Right ventricle myocardium superior (tissue), 1 donor: ENCODE measurements around the gene OR2T5. TPM values are rescaled to one million over a fixed set of nuclear protein-coding genes. Genes with fewer than 3 reads are reported as not detected.
"Not testable (repeated sequence)": the region's sequence is repeated elsewhere in the genome, so short reads cannot be mapped to it uniquely, and the experiment has no call there.

ENCODE experiments used
- ATAC-seq: fragments of 200-7000 bp; cut with Tn5 transposase; one replicate; pipeline ENCODE4 v1.9.1; 2020; ENCODE audit warnings: mild to moderate bottlenecking; ENCODE audit not compliant: poor library complexity
- DNase-seq: peaks from one replicate; pipeline ENCODE4 v3.0.0-alpha.2; 2020
- intact Hi-C: fragments of 100-400 bp; cut with DNase I; formaldehyde crosslinking; loops from one replicate; pipeline ENCODE4 v1.11.2; 2022
- long read RNA-seq: library from polyadenylated mRNA; unstranded; transcript quantifications from one replicate; pipeline ENCODE4 v2.0.0, GENCODE V29; 2021
- total RNA-seq: library from RNA; stranded (reverse); fragmentation: NEBNext Ultra II Directional; extraction: Animal tissue kit (Norgen Biotek cat#: 25700); gene quantifications from one replicate; pipeline ENCODE4 v1.2.1, GENCODE V29; 2021
- donor health status: DM: no; HTN: yes; CAD: no; lungs with severe emphysema.

OR2T5 gene, protein sequence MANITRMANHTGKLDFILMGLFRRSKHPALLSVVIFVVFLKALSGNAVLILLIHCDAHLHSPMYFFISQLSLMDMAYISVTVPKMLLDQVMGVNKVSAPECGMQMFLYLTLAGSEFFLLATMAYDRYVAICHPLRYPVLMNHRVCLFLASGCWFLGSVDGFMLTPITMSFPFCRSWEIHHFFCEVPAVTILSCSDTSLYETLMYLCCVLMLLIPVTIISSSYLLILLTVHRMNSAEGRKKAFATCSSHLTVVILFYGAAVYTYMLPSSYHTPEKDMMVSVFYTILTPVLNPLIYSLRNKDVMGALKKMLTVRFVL
- not detected for total RNA-seq
- long read RNA-seq, result 0 reads

GRCh38 chr1:248488289-248488688 is at the start of gene OR2T5:
Gene OR2T5 (plus strand): TSS chr1:248488589. CDS start chr1:248488589, 0 bp downstream.
- ATAC-seq, intact Hi-C loops, DNase-seq: not testable (repeated sequence)

DNA sequence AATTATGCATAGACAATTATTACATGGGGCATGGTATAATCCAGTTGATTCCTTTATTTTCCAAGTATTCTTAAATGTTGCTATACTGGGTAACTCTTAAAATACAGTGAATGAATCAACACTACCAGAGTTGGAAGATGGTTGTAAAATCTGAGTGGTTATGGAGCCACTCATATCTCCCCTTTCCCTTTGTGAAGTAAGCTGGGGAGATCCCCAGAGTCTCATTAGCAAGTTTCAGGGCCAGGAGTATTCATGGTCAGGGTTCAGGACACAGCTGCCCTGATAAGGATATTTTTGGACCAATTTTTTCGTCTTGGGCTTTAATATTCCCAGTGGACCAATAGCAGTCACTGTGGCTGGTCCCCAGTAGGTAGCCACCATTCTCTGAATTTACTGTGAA is 49.7 kb upstream of the OR2T5 start:
- intact Hi-C loops, DNase-seq, ATAC-seq: not testable (repeated sequence)

DNA sequence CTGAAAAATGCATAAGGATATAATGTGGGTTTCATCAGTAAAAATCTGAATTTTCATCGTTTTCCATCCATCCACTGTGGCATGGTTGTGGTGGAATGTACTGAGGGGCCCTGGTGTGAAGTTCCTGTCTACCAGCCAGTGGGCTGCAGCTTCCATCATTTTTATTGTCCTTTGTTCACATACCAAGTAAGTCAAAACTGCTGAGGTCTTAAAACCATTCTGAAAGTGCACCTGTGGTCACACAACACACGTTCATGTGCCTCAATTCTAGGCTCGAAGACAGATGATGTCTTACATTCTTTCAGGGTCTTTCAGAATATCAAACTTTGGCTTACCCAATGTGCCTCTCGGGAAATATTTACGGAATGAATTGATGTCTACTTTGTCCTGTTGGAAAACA is 49.1 kb upstream of the OR2T5 start:
- DNase-seq, intact Hi-C loops, ATAC-seq: not testable (repeated sequence)

GRCh38 chr1:248442500-248443277 is 45.7 kb upstream of the OR2T5 start:
- not testable (repeated sequence) for ATAC-seq, DNase-seq
- intact Hi-C loops, result loop anchor here (10.0 kb wide), 1 partner anchor 202 kb away; the partner anchor contains the start of gene OR2T35

GRCh38 chr1:248444603-248445002 is 43.8 kb upstream of the OR2T5 start:
- intact Hi-C loops, result loop anchor here (10.0 kb wide), 1 partner anchor 200 kb away; the partner anchor contains the start of gene OR2T35
- ATAC-seq, DNase-seq: not testable (repeated sequence)

- not testable (repeated sequence) for ATAC-seq, DNase-seq
- intact Hi-C loops, result loop anchor here (10.0 kb wide), 1 partner anchor 199 kb away; the partner anchor contains the start of gene OR2T35
Measured at GRCh38 chr1:248445399-248445798, 43.0 kb upstream of the OR2T5 start, which contains the start of gene OR2T2. Gene OR2T2 (plus strand): TSS chr1:248445637. CDS start chr1:248452798, 7,161 bp downstream.

GRCh38 chr1:248448409-248449074 is 39.8 kb upstream of the OR2T5 start:
- DNase-seq, ATAC-seq: not testable (repeated sequence)
- intact Hi-C loops, result loop anchor here (10.0 kb wide), 1 partner anchor 196 kb away; the partner anchor contains the start of gene OR2T35

- not testable (repeated sequence) for ATAC-seq, DNase-seq
- intact Hi-C loops, result loop anchor here (10.0 kb wide), 1 partner anchor 195 kb away; the partner anchor contains the start of gene OR2T35
Measured at GRCh38 chr1:248449821-248450465, 38.4 kb upstream of the OR2T5 start.

DNA sequence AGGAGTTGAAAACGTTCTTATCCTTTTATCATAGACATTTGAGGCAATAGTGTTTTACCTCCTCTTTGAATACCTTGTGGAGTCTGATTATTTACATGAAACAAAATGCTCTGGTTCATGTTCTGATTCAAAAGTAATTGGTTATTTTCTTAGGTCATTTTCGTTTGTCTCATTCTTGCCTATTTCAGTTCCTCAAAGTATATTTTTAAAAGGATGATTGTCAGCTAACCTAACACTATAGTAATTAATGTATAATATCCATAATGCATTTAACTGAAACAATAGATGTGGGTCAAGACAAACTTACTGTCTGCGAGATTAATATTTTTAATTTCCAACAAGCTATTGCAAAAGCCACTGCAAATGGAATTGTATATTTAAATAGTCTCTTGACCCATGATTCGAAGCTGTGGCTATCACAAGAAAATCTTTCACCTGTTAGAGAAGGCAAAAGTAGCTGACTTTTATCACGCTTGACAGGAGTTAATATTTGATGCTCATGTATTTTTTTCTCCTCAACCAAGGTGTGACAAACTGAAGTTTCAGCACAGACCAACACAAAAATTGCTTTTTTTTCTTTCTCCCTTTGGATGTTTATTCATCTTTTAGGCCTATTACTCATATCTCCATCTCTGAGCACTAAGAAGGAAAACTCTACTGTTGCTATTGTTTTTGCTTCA is 37.8 kb upstream of the OR2T5 start:
- ATAC-seq, DNase-seq, intact Hi-C loops: not testable (repeated sequence)

- ATAC-seq, DNase-seq, intact Hi-C loops: not testable (repeated sequence)
Measured at GRCh38 chr1:248453619-248454018, 34.8 kb upstream of the OR2T5 start.

DNA sequence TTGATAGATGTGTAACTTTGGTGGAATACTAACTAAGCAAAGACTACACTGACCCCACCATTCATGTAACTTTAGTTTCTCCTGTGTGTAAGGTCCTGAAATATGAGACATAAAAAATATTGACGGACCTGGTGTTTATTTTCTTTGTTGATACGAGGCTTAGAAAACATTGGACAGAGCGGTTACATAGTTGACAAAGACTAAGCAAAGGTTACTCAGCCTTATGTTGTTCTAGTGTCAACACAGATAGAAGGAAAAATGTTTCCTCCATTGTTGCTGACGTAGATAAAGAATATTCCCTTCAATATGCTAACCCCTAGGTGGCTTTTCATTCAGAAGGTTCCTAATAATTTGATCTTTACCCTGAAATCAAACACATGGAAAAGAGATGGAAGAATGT is 33.3 kb upstream of the OR2T5 start:
- intact Hi-C loops, ATAC-seq, DNase-seq: not testable (repeated sequence)

GRCh38 chr1:248456635-248457034 is 31.8 kb upstream of the OR2T5 start:
- DNase-seq, intact Hi-C loops, ATAC-seq: not testable (repeated sequence)

DNA sequence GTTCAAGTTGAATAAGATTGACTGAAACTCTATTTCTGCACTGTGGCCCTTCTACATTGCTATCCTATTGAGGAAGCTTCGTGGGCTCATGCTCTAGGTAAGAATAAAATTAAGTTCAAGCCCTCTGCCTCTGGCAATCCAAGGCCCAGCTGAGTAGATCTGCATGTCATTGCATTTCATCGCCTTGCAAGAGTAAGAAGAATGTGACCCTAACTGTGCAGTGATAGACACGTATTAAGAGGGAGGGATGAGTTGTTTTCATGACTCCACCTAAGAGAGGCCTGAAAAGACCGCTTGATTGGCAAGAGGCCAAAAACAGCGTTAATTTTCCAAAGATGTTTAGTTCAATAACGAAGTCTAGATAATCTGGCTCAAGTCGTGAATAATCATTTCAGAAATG is 29.3 kb upstream of the OR2T5 start:
- ATAC-seq, intact Hi-C loops, DNase-seq: not testable (repeated sequence)

- intact Hi-C loops, result no loop called here
Measured at GRCh38 chr1:248471154-248471553, 17.2 kb upstream of the OR2T5 start.

DNA sequence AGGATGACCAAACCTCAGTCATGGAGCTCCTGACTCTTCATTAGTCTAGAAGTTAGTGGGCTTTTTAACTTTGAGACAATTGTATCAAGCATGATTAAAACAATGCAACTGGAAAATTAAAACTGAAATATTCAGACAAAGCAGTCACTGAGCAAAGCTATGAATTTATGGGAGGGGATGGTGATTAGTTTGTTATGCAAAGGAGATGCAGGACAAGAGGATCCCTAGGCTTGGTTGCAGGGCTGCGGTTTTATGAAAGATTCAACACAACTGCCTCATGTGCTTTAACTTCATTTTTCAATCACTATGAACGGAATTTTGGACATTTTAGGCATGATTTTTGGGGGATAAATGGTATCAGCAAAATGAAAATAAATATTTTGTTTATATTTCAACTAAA is 16.3 kb upstream of the OR2T5 start:
- intact Hi-C loops, ATAC-seq: not testable (repeated sequence)

More at GRCh38 chr1:248471154-248471553, 17.2 kb upstream of the OR2T5 start:
- DNase-seq (no peak), ATAC-seq (no peak)

DNA sequence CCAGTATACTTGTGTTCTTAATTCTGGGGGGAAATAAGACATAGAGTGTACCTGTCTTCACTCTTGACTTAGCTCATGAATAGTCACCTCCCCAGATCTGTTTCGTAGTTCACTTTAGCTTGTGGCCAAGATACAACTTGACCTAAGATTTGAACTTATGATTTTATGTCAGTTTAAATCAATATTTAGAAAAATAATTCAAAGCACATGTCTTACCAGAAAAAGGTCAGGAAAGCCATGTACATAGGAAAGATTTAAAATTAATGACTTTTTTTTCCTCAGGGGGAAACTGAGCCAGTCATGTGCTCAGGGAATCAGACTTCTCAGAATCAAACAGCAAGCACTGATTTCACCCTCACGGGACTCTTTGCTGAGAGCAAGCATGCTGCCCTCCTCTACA is 15.3 kb upstream of the OR2T5 start, which contains the start of gene OR2T3:
Gene OR2T3, plus strand, starts transcription at position 301 of the 400 bp plus-strand sequence. Its CDS starts 0 bp downstream, at position 301.
- ATAC-seq, DNase-seq, intact Hi-C loops: not testable (repeated sequence)

More for the DNA sequence above, 16.3 kb upstream of the OR2T5 start:
- not testable (repeated sequence) for DNase-seq

DNA sequence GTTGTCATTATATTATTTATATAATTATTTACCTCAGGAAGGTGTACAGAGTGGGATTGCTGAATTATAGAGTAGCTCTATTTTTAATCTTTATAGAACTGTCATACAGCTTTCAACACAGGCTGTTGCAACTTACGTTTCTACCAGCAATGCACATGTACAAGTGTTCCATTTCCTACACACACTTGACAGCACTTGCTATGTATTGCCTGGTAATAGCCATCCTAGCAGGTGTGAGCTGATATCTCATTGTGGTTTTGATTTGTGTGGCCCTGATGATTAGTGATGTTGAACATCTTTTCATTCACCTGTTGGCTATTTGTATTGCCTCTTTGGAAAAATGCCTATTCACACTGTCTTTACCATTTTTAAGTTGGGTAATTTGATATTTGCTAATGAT is 12.7 kb upstream of the OR2T5 start:
- intact Hi-C loops, ATAC-seq, DNase-seq: not testable (repeated sequence)
